Embryonic facial prominence (tissue), 1 donor: ENCODE results near the gene FADS2.
A peak's percentile ranks its signal among the peaks of the same experiment; 100 is the strongest.

Source experiments
- DNase-seq: peaks from one replicate; pipeline ENCODE4 v3.0.0-alpha.2; 2016; ENCODE audit errors: extremely low spot score

Gene FADS2

DNA sequence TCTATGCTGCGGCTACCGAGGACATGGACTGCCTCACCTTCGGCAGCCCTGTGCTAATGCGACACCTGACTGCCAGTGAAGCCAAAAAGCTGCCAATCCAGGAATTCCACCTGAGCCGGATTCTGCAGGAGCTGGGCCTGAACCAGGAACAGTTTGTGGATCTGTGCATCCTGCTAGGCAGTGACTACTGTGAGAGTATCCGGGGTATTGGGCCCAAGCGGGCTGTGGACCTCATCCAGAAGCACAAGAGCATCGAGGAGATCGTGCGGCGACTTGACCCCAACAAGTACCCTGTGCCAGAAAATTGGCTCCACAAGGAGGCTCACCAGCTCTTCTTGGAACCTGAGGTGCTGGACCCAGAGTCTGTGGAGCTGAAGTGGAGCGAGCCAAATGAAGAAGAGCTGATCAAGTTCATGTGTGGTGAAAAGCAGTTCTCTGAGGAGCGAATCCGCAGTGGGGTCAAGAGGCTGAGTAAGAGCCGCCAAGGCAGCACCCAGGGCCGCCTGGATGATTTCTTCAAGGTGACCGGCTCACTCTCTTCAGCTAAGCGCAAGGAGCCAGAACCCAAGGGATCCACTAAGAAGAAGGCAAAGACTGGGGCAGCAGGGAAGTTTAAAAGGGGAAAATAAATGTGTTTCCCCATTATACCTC lies 32.1 kb upstream of the FADS2 start:
- no peak for DNase-seq

DNA sequence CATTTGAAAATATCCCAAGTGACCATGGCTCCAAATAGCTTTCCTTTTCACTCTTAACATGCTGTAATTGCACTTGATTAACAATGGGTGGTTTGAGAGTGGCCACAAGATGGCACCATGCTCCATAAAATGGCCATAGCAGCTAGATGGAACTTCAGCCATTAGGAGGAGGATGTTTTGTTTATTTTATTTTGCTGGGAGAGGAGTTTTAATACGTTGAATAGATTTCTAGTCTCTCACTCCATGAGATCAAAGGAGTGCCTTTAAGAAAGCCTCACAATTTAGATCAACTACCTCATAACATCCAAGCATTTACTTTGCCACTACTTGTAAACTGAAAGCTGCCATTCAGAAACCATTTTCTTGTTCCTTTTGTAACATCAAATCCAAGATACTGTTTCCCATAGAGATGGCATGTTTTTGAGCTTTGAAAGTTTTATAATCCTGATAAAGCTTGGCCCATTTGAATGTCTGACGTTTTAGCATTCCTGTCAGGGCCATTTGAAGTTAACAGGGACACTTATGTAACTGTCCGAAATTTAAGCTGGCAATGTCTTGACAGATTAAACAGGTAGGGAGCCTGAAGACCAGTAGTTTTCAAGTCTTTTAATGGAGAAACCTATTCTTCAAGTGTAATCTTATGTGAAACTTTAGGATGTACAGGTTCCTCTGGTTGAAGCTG lies 30.7 kb upstream of the FADS2 start:
- peak; percentile 60 for DNase-seq

DNA sequence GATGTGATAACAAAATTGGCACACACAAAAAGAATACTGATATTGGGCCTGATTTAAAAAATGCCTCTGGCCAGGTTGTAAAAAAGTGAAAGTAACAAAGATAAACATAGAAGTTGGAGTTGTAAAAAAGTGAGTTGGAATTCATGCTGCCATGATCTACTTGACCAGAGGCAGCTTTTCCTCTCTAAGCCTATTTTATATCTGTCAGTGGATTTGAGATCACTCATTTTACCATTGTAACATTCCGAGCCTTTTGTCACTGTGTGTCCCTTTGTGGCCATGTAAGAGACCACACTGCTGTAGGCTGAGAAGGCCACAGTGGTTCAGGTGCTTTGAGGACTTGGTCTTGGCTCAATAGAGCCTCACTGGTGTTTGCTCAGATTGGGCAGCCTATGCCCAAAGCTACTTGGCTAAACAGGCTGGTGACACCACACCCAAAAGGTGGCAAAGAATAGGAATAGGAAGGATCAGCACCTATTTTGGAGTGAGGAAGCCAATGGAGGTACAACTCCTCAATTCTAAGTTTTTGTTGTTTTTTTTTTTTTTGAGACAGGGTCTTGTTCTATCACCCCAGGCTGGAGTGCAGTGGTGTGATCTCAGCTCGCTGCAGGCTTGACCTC lies 28.3 kb upstream of the FADS2 start:
- no peak for DNase-seq

GRCh38 chr11:61800331-61801281 lies 27.5 kb upstream of the FADS2 start:
- no peak for DNase-seq

GRCh38 chr11:61802605-61803004 lies 25.5 kb upstream of the FADS2 start:
- no peak for DNase-seq

GRCh38 chr11:61803889-61804647 lies 24.0 kb upstream of the FADS2 start:
- DNase-seq: no peak

- no peak for DNase-seq
These were observed 23.0 kb upstream of the FADS2 start for GRCh38 chr11:61805146-61805545.

DNA sequence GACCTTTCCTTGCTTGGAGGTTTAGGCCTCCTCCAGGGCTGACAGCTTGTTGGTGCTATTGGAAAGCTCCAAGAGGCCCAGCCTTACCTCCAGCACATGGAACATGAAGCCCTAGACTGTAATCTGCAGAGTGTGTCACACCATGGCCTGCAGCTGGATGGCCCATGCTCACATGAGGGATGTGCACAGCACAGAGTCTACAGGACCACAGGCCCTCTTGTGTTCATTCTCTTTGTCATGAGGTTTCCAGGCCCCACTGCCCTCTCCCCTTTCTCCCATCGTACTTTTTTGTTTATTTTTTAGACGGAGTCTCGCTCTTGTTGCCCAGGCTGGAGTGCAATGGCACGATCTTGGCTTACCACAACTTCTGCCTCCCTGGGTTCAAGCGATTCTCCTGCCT lies 21.3 kb upstream of the FADS2 start:
- DNase-seq: no peak

- DNase-seq: no peak
These were observed 17.4 kb upstream of the FADS2 start for GRCh38 chr11:61810671-61811175.

DNA sequence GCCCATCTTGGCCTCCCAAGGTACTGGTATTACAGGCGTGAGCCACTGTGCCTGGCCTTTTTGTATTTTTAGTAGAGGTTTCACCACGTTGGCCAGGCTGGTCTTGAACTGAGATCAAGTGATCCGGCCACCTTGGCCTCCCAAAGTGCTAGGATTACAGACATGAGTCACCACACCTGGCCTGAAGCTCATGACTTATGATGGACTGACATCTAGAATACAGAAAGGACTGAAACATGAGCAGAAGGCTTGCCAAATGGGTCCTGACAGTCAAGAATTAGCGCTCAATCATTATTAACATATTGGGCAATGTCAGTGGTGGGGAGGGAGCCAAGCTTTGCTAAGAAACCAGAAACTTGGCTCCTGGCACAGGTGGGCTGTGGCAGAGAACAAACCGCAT lies 16.3 kb upstream of the FADS2 start:
- no peak for DNase-seq

GRCh38 chr11:61812736-61813411 lies 15.2 kb upstream of the FADS2 start:
- DNase-seq: no peak

GRCh38 chr11:61814247-61814957 lies 13.7 kb upstream of the FADS2 start:
- DNase-seq: no peak

- peak; percentile 48 for DNase-seq
These were observed 12.9 kb upstream of the FADS2 start for GRCh38 chr11:61814958-61815789.

DNA sequence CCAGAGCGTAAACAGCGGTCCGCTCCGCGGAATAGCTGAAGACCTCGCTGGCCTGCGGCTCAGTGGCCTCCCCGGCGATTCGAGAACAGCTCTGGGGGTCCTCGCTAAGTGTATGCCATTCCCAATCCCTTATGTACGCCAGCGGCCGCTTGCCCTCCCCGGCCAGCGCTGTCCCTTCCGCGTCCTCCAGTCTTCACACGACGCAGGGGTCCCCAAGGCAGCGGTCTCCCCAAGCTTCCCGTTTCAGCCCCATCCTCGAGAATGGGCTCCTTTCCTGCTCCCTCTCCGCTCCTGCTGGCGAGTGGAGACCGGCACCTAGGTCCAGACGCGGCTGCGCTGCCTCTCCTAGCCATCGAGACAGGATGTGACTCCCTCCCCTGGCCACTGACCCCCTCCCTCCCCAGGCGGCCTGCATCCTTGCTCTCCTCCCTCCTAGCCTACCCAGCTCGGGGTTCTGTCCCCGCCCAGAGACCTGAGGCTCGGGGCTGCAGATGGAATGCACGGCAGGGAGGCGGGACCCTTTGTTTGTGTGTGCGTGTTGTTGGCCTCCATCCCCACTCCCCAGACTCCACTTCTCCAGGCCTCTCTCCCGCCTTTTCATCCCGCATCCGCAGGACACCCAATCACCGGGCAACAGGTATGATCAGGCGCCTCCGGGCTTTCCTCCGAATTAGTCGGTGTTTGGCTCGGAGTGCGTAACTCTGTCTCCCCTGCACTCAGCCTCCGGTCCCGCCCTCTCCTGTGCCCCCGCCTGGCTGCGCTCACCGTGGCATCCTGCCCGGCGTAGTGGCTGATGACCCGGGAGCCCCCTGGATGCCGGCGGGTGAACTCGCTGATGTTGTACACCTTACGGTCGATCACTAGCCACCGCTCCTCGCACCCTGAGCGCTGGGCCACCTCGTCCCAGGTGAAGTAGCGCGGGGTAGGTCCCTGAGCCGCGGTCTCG lies 12.0 kb upstream of the FADS2 start:
- no peak for DNase-seq

DNA sequence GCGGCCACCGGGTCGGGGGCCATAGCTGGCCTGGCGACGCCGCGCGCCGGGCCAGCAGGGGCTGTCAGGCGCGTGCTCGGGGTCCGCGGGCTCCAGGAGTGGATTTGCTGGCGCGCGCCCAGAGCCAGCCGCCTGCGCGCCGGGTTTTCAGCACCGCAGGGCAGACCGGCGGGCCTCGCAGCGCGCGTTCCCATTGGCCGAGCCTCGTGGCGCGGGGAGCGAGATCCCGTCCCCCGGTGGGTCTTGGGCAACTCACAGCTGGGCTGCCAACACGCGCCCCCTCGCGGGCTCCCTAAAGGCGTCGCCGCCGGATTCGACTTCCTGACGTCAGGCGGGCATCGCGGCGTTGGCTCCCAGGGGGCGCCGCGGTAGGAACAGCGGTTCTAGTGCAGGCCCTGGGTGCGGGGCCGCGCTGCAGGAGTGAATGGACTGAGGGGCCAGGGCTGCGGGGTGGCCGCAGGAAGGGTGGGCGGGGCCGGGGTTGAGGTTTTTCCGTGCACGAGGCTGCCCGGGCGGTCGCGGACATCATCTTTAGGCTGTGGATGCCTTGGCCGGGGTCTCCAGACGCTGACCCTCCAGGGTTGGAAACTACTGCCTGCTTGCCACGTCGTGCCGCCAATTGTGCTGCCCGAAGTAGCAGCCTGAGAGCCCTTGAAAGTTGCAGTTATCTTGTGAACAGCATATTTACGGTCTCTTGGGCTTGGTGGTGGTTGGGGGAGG lies 11.2 kb upstream of the FADS2 start, which contains the start of gene FADS1:
Gene FADS1, minus strand, starts transcription at position 268 of the 720 bp plus-strand sequence. Its CDS starts 74 bp downstream, at position 194.
- DNase-seq: peak; percentile 78

- DNase-seq: no peak
These were observed 10.5 kb upstream of the FADS2 start for GRCh38 chr11:61817471-61818202.
